Hypothalamus (tissue), 51 donors: Measurements from ENCODE around the gene KLK8.

Experiments used
- DNase-seq, 51 donors: peaks; one replicate each; lab custom pipeline; 2025; lab: John Stamatoyannopoulos, UW

The KLK8 gene

GRCh38 chr19:50959731-50960500 lies 41.5 kb downstream of the KLK8 start:
- DNase-seq, result no peak

- no peak for DNase-seq
These were observed 43.8 kb downstream of the KLK8 start for GRCh38 chr19:50957587-50957986.

DNA sequence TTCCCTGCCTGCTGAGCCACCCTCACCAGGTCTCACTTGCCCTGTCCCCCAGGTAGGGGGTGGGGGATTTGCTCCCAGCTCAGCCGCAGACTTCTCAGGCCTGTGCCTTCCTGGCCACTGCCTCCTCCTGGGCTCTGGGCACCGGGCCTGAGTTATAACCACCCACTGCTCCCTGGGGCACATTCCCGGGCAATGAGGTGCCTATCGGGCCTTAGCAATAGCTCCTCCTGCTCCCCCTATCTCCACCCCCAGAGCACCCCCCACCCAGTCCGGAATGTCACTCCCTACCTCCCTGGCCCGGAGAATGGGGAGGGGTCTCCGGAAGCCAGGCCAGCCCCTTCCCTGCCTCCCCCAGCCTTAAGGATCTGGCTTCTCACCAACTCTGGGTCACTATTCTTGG lies 48.5 kb downstream of the KLK8 start, which contains the start of gene KLK5:
TSS of gene KLK5 (minus strand) at position 129 of the 400 bp plus-strand sequence. CDS start 381 bp downstream, outside the sequence.
- DNase-seq, result no peak

DNA sequence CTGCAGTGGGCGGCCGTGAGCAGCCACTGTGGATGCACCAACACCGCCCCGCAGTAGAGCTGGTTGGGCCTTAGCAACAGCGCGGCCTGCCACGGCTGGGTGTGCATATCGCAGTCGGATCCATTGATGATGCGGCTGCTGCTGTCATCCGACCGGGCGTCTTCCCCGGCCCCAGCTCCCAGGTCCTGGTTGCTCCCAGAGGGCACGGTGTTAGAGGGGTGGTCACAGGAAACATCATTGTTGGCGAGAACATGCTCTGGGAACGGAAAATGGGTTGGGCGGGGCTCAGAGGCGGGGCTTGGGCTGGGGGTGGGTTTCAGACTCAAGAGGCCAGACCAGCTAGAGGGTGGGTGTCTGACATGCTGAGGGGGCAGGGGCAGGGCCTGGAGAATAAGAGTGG lies 51.5 kb downstream of the KLK8 start:
- no peak for DNase-seq

- DNase-seq, result no peak
These were observed 54.3 kb downstream of the KLK8 start for GRCh38 chr19:50947123-50947522.
